GM19023 (cell line): ENCODE results near the gene SMAP1.
"Not testable (repeated sequence)": the region's sequence is repeated elsewhere in the genome, so short reads cannot be mapped to it uniquely, and the experiment has no call there.

Source experiments
- ATAC-seq: cut with Tn5 transposase; IDR thresholded peaks from one replicate; pipeline ENCODE4 v1.9.1; 2021; ENCODE audit warnings: mild to moderate bottlenecking, moderate library complexity; ENCODE audit not compliant: unreplicated experiment

Gene SMAP1

DNA sequence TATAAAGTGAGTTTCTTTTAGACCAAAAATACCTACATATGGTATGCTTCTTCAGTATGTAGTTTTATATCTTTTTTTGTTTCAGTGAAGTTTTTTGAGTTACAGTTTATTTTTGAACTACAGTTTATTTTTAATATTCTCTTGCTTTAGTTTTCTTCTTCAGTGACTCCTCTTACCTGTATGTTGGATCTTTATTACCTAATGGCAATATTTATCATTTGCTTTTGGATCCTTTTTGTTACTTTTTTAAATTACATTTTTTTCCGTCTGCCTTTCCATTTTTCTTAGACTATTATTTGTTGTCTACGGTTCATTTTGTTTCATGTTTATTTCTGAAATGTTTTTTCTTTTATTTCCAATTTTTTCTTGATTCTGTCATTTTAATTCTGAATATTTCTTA lies 71.9 kb downstream of the SMAP1 start:
- no peak for ATAC-seq

DNA sequence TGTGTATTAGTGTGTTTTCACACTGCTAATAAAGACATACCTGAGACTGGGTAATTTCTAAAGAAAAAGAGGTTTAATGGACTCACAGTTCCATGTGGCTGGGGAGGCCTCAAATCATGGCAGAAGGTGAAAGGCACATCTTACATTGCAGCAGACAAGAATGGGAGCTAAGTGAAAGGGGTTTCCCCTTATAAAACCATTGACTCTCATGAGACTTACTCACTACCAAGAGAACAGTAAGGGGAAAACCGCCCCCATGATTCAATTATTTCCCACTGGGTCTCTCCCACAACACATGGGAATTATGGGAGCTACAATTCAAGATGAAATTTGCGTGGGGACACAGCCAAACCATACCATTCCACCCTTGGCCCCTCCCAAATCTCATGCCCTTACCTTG lies 73.1 kb downstream of the SMAP1 start:
- not testable (repeated sequence) for ATAC-seq

DNA sequence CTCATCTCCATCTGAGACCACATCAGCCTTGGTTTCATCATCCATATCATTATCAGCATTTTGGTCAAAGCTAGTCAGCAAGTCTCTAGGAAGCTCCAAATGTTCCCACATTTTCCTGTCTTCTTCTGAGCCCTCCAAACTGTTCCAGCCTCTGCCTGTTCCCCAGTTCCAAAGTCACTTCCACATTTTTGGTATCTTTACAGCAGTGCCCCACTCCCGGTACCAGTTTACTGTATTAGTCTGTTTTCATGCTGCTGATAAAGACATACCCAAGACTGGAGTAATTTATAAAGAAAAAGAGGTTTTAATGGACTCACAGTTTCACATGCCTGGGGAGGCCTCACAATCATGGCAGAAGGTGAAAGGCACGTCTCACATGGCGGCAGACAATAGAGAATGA lies 74.8 kb downstream of the SMAP1 start:
- not testable (repeated sequence) for ATAC-seq

DNA sequence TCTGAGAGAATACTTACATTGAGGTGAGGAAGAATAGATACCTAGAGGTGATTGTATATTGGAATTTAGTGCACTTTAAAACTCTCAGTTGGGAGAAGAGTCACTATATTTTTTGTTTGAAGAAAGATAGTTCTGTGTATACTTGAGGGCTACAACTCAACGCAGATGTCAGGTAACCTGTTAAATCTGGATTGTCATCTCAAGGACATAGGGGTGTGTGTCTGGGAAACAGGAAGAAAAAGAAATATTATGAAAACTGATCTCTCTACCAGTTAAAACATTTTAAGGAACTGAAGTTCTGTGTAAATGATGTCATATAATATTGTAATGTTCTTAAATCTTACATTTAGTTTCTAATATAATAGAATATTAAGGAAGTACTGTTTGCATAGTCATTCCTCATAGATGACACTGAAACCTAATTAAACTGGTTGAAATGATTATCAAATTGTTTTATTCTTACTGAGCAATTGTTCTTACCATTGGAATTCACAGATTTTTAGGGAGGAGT lies 86.2 kb downstream of the SMAP1 start:
- no peak for ATAC-seq

DNA sequence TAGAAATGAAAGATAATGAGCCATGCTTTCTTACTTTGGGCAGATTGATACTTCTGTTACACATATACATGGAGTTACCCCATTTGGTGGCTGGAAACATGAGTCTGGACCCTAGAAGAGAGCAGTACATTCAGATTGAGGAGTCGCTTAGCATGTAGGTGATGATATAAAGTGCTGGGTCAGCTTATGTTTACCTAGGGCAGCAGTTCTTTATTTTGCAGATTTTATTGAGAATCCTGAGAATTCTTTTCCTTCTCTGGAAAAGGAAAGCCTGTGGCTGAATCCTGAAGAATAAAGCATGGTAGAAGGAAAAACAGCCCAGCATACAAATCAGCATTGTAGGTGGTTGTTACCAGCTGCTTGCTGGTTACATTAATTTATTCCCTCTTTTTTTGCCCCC lies 91.2 kb downstream of the SMAP1 start:
- ATAC-seq = no peak

DNA sequence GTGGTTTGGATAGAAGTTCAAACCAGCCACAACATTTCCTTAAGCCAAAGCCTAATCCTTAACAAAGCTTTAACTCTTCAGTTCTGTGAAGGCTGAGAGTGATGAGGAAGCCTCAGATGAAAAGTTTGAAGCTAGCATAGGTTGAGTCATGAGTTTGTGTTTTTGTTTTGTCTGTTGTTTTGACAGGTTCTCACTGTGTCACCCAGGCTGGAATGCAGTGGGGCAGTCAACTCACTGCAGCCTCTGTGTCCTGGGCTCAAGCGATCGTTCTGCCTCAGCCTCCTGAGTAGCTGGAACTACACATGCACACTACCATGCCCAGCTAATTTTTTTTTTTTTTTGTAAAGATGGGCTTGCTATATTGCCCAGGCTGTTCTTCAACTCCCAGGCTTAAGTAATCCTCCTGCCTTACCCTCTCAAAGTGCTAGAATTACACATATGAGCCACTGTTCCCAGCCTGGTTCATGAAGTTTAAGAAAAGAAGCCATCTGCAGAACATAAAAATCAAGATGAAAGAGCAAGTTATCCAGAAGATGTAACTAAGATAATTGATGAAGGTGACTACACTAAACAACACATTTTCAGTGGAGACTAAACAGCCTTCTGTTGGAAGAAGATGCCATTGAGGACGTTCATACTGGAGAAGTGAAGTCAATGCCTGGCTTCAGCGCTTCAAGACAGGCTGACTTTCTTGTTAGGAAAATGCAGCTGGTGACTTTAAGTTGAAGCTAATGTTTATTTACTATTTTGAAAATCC lies 96.2 kb downstream of the SMAP1 start:
- ATAC-seq = no peak

DNA sequence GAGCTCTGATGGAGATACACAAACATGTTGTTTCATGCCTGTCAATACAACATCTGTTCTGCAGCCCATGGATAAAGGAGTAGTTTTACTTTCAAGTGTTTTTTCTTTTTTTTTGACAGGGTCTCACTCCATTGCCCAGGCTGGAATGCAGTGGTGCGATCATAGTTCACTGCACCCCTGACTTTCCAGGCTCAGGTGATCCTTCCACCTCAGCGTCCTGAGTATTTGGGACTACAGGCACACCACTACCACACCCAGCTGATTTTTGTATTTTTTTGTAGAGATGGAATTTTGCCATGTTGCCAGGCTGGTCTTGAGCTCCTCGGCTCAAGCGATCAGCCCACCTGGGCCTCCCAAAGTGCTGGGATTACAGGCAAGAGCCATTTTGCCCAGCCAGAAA lies 97.0 kb downstream of the SMAP1 start:
- no peak for ATAC-seq

DNA sequence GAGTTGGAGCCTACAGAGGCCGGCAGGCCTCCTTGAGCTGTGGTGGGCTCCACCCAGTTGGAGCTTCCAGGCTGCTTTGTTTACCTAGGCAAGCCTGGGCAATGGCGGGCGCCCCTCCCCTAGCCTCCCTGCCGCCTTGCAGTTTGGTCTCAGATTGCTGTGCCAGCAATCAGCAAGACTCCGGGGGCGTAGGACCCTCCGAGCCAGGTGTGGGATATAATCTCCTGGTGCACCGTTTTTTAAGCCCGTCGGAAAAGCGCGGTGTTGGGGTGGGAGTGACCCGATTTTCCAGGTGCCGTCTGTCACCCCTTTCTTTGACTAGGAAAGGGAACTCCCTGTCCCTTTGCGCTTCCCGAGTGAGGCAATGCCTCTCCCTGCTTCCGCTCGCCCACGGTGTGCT lies 103.7 kb downstream of the SMAP1 start:
- not testable (repeated sequence) for ATAC-seq

DNA sequence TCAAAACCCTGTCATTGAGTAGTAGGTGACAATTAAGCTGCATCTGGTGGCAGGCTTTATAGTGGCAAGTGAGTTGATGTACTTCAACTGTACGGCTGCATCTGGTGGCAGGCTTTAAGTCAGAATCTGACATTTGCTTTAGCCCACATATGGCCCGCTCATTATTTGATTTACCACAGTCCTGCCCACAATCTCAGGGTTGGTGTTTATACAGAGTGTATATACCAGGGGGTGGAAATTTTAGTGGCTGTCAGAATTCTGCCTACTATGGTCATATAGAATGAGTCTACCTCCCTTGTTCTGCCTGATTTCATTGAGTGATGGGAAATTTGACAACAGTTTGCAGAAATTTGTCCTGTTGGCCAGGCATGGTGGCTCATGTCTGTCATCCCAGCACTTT lies 112.3 kb downstream of the SMAP1 start:
- no peak for ATAC-seq

DNA sequence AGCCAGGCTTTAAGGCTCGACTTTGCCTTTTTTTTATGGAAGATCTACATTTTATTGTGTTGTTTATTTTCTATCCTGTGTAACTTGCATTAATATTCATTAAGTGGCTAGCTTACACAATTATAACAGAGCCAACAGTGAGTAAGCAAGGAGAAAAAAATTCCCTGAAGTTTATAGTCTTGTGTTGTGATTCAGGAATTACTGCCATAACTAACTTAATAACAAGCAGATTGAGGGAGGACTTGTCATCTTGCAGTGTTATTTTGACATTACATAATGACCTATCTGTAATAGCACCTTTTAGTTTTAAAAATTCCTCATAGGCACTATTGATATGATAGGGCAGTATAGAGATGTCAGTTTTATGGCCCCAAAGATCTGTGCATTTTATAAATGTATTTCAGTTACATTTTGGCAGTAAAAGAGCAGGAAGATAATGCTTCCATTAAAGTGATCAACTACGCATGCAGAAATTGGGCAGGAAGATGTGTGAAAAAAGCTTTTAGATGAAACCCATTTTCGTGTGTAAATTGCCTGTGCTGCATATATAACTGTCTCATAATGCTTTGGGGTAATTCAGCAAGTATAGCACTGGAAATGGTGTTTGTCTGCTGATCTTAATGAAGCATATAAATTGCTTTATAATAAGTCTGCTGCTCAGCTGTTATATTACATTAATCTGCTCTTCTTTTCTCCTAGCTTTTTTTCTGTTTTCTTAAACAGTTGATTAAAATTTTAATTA lies 123.0 kb downstream of the SMAP1 start:
- ATAC-seq = no peak

DNA sequence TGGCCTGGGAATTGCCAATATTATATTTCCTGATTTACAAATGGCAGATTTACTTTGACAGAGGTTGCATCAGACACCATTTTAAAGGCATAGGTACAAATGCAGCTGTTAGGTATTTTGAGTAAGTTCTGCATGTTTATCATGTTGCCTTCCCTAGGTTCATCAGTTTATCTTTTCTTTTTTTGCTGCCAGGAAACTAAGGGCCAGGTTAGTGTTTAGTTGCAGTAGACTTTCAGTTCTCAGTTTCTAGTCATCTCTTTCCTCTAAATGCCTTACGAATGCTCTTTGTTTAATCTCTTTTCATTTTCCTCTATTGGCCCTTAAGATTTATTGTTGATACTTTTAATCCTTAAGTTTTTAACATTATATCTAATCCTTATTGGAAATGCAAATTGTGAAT lies 129.9 kb downstream of the SMAP1 start:
- ATAC-seq = peak; percentile 77

DNA sequence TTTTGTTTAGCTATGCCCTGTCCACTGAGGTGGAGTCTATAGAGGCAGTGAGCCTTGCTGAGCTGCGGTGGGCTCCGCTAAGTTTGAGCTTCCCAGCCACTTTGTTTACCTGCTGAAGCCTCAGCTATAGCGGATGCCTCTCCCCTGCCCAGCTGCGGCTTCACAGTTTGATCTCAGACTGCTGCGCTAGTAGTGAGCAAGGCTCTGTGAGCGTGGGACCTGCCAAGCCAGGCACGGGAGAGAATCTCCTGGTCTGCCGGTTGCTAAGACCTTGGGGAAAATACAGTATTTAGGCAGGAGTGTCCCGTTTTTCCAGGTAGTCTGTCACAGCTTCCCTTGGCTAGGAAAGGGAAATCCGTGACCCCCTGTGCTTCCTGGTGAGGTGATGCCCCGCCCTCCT lies 138.4 kb downstream of the SMAP1 start:
- ATAC-seq = no peak

DNA sequence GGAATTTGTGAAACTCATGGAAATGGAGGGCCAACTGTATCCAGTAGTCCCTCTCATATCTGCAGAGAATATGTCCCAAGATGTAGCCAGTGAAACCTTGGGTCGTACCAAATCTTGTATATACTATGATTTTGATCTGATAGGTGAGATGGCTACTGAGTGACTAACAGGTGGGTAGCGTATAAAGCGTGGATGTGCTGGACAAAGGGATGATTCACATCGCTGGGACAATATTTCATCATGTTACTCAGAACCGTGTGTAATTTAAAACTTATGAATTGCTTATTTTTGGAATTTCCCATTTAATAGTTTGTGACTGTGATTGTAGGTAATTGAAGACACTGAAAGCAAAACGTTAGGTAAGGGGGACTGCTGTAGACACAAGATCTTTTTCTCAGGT lies 144.1 kb downstream of the SMAP1 start:
- ATAC-seq = no peak

DNA sequence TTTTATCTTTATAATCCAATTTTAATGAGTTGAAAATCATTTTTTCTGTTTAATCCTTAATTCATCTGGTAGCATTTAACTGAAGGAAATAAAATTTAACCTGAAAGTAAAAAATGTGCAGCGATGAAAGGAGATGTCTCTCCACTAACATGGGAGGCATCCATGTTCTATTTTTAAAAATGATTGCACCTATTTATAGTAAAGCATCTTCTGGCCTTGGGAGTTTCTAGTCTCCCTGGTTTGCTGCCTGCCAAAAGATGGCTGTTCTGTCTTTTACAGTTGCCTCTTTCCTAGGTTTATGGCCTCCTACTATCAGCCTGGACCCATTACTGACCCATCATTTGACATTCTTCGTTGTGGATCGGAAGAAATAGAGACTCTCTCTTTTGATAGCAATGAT lies 146.2 kb downstream of the SMAP1 start:
- no peak for ATAC-seq

DNA sequence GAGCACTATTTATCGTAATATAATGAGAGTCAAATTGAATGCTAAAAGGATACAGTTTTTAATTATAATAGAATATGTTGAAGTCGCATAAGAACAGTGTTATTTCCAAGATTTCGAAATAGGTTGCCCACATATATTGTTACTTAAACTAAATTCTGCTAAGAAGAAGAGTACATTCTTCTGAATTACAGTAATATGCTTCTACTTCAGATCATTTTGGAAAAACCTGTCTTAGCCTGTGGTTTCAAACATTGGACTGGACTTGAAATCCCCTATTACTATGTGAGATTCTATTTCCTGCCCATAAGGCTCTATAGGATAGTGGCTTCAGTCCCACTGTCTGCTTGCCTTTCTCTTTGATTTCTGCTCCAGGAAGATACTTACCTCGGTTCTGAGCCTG lies 152.0 kb downstream of the SMAP1 start:
- no peak for ATAC-seq

DNA sequence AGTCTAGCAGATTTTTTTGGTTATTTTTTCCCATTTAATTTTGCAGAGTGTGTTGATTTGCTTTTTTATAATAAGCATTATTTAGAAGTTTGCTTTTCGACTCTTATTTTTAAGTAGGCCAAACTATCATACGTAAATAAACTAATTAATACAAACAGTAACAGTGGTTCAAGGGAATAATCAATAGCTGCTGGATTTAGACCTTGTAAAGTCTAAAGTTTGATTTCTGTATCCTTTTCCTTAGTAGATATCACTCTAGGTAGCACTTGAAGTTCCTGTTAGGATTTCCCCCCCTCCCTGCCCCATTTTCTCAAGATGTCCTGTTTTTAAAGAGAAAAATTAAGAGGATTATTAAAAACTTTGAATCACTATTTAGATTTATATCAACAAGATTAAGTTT lies 153.1 kb downstream of the SMAP1 start:
- no peak for ATAC-seq

DNA sequence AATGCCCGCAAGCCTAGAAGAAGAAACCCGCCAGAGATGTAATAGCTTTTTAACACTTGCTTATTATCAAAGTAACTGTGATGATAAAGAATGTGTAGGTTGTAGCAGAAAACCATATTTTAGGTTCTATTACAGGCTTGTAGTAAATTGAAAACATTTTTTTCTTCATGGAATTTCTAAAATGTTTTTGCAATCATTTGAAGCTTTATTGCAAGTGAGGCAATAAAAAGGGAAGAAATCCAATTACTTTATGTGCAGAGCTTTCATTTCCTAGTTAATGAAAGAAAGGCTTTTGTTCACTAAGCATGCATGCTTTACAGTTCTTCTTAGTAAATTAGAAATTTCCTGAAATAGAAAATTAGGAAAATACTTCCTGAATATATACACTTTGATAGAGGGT lies 154.1 kb downstream of the SMAP1 start:
- no peak for ATAC-seq

DNA sequence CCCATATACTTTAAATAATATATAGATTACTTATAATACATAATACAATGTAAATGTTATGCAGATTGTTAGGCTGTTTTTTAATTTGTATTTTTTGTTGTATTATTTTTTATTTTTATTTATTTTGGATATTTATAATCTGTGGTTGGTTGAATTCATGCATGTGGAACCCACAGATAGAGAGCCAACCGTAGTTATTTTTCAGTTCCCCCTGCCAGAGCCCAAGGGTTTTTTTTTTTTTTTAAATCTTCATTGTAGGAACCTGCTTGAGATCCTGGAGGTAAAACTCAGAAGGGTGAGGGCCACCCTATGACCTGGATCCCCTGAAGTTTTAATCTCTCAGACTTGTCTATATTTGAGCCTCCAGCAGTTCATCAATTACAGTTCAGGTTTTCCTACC lies 156.0 kb downstream of the SMAP1 start:
- no peak for ATAC-seq

DNA sequence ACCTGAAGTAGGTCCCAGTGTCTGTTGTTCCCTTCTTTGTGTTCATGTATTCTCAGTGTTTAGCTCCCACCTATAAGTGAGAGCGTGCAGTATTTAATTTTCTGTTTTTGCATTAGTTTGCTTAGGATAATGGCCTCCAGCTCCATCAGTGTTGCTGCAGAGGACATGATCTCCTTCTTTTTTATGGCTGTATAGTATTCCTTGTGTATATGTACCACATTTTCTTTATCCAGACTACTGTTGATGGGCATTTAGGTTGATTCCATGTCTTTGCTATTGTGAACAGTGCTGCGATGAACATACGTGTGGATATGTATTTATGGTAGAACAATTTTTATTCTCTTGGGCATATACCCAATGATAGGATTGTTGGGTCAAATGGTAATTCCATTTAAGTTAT lies 163.7 kb downstream of the SMAP1 start:
- no peak for ATAC-seq

DNA sequence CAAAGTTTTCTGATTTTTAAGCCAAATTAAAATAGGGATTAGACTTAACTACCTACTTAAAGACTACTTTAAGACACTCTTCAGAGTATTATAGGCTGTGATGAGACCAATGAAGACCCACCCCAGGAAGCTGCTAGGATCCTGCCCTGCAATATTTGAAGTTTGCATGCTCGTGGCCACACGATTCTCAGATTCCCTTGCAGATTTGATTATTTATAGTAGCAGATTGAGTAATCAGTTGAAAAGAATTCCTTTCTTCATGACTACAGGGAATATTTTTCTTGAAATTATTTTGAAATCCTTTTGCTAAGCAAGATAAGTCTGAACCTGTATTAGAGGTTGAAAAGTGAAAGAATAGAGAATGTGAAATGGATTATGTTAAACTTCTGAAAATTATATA lies 166.8 kb downstream of the SMAP1 start:
- no peak for ATAC-seq

DNA sequence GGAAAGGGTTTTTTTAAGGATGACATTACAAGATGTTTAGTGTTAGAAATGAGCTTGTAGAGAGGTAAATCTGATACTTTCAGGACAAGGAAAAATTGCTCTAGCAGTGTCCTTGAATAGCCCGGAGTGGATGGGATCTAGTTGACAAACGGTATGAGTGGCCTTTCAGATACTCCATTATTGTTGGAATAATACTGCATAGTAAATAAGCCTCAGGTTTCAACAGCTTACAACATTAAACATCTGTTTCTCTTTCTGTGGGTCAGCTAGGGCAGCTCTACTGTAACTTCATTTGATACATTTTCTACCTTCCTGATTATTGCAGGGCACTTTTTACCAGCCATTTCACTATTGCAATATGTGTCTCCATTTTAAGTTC lies 171.2 kb downstream of the SMAP1 start:
- no peak for ATAC-seq
